HG03457 (cell line): ENCODE results near the gene PDE4D.

ENCODE experiments used
- ATAC-seq: cut with Tn5 transposase; IDR thresholded peaks from one replicate; pipeline ENCODE4 v1.9.1; 2021; ENCODE audit warnings: moderate number of reproducible peaks; ENCODE audit not compliant: unreplicated experiment

PDE4D gene

GRCh38 chr5:59037041-59037440 lies 856.5 kb downstream of the PDE4D start:
- no peak for ATAC-seq

- no peak for ATAC-seq
These were observed 857.1 kb downstream of the PDE4D start for GRCh38 chr5:59036274-59036961.

- ATAC-seq, result no peak
These were observed 857.8 kb downstream of the PDE4D start for GRCh38 chr5:59035681-59036080.

GRCh38 chr5:59034498-59035186 lies 858.9 kb downstream of the PDE4D start:
- no peak for ATAC-seq

GRCh38 chr5:59027145-59027907 lies 866.2 kb downstream of the PDE4D start:
- no peak for ATAC-seq

GRCh38 chr5:59025734-59026133 lies 867.8 kb downstream of the PDE4D start:
- no peak for ATAC-seq

GRCh38 chr5:59021837-59022514 lies 871.5 kb downstream of the PDE4D start:
- no peak for ATAC-seq

GRCh38 chr5:59021286-59021673 lies 872.2 kb downstream of the PDE4D start:
- ATAC-seq, result no peak

- no peak for ATAC-seq
These were observed 872.8 kb downstream of the PDE4D start for GRCh38 chr5:59020611-59021285.

GRCh38 chr5:59019078-59019477 lies 874.4 kb downstream of the PDE4D start:
- no peak for ATAC-seq

GRCh38 chr5:59016925-59017324 lies 876.6 kb downstream of the PDE4D start:
- no peak for ATAC-seq

GRCh38 chr5:59008816-59009473 lies 884.6 kb downstream of the PDE4D start:
- ATAC-seq, result no peak

GRCh38 chr5:59007460-59008063 lies 886.0 kb downstream of the PDE4D start:
- ATAC-seq, result no peak

GRCh38 chr5:59005934-59006701 lies 887.4 kb downstream of the PDE4D start:
- ATAC-seq, result no peak

GRCh38 chr5:59003641-59004040 lies 889.9 kb downstream of the PDE4D start:
- ATAC-seq, result no peak

GRCh38 chr5:59003124-59003523 lies 890.4 kb downstream of the PDE4D start:
- ATAC-seq, result no peak

GRCh38 chr5:59002162-59002825 lies 891.2 kb downstream of the PDE4D start:
- ATAC-seq, result no peak

GRCh38 chr5:59001716-59002115 lies 891.8 kb downstream of the PDE4D start:
- ATAC-seq, result no peak

- ATAC-seq, result no peak
These were observed 892.4 kb downstream of the PDE4D start for GRCh38 chr5:59001154-59001553.
